GM12878 (cell line): ENCODE data around the gene SLC44A4. TPM values are rescaled to one million over a fixed set of nuclear protein-coding genes. Genes with fewer than 3 reads are reported as not detected.

ENCODE experiments used
- ATAC-seq: fragments of 200-7000 bp; cut with Tn5 transposase; 3 replicates; pipeline ENCODE4 v1.9.1; 2020; ENCODE audit warnings: mild to moderate bottlenecking, moderate library complexity
- BruUV-seq: library from RNA; stranded (reverse); fragments of 400-500 nt; replicated peaks from 2 replicates; lab custom pipeline; 2021; lab: Mats Ljungman, UMichigan
- CTCF ChIA-PET: fragments of 300-600 bp; sonication (Branson Sonifier 250); formaldehyde crosslinking; extraction: SDS; loops from one replicate; lab custom pipeline; 2021; ENCODE audit warnings: inconsistent platforms; lab: Yijun Ruan, JAX
- POLR2A ChIA-PET: fragments of 350-600 bp; formaldehyde crosslinking; extraction: SDS; loops from one replicate; lab custom pipeline; 2021; ENCODE audit warnings: inconsistent platforms; lab: Charles Lee
- RAD21 ChIA-PET: fragments of 300-600 bp; sonication (Branson Sonifier 250); formaldehyde crosslinking; loops from one replicate; lab custom pipeline; 2023; ENCODE audit warnings: antibody characterized with exemption; ENCODE audit not compliant: unreplicated experiment; lab: Charles Lee
- SMC1A ChIA-PET: fragments of 300-600 bp; sonication (Branson Sonifier 250); formaldehyde crosslinking; loops from one replicate; lab custom pipeline; 2023; ENCODE audit not compliant: unreplicated experiment, uncharacterized antibody; lab: Charles Lee
- DNase-seq: peaks from one replicate; pipeline ENCODE4 v3.0.0-alpha.2; 2011; ENCODE audit warnings: low read depth, low spot score
- FAIRE-seq: peaks from 3 replicates; lab custom pipeline; 2011; peaks lifted over from hg19 to GRCh38; lab: Jason Lieb, UNC
- H2AFZ ChIP-seq: 2 replicates; pipeline ENCODE4 v1.6.0; 2011; ENCODE audit warnings: low read depth, low read length, control low read depth; ENCODE audit not compliant: control insufficient read depth
- H3K27ac ChIP-seq: 2 replicates; pipeline ENCODE4 v1.5.1; 2011; ENCODE audit warnings: control low read depth; ENCODE audit not compliant: control insufficient read depth, insufficient read depth
- H3K27me3 ChIP-seq, 2 experiments: replicated peaks in 1 of 2; 2 replicates each; pipeline versions ENCODE4 v1.6.0 to v1.6.1; 2011; ENCODE audit warnings: low read length in 1 of 2; ENCODE audit not compliant: control insufficient read depth in 2 of 2, insufficient read depth in 2 of 2
- H3K36me3 ChIP-seq, 2 experiments: 2 replicates each; pipeline ENCODE4 v1.5.1; 2011; ENCODE audit warnings: low read length in 1 of 2; ENCODE audit not compliant: control insufficient read depth in 2 of 2, insufficient read depth in 2 of 2
- H3K4me1 ChIP-seq: 2 replicates; pipeline ENCODE4 v1.6.1; 2011; ENCODE audit warnings: mild to moderate bottlenecking, low read length, moderate library complexity, mixed read lengths; ENCODE audit not compliant: control insufficient read depth, insufficient read depth
- H3K4me2 ChIP-seq: 2 replicates; pipeline ENCODE4 v1.6.0; 2011; ENCODE audit warnings: control low read depth; ENCODE audit not compliant: control insufficient read depth, insufficient read depth
- H3K4me3 ChIP-seq: fragments of 200-600 bp; sonication (generic); 2 replicates; pipeline ENCODE4 v1.5.1; 2016
- H3K79me2 ChIP-seq: 2 replicates; pipeline ENCODE4 v1.6.0; 2011; ENCODE audit warnings: low read length; ENCODE audit not compliant: control insufficient read depth, insufficient read depth
- H3K9ac ChIP-seq: 2 replicates; pipeline ENCODE4 v1.8.0; 2011; ENCODE audit warnings: low read length, control low read depth, mixed read lengths; ENCODE audit not compliant: control insufficient read depth, insufficient read depth
- H3K9me3 ChIP-seq: replicated peaks from 3 replicates; pipeline ENCODE4 v1.5.1; 2011; ENCODE audit warnings: mild to moderate bottlenecking, low read length; ENCODE audit not compliant: control insufficient read depth, insufficient read depth
- H4K20me1 ChIP-seq: 2 replicates; pipeline ENCODE4 v1.6.0; 2011; ENCODE audit not compliant: control insufficient read depth, insufficient read depth
- ASH2L ChIP-seq: fragments of 300-600, 200-600 bp; sonication (generic); IDR thresholded peaks from 2 replicates; pipeline ENCODE4 v1.6.1; 2017; ENCODE audit warnings: low read depth, mild to moderate bottlenecking, borderline replicate concordance
- CEBPB ChIP-seq, 2 experiments: fragments of 150-350 bp in 1 of 2; IDR thresholded peaks; 2 replicates each; pipeline ENCODE4 v1.6.1; 2012 to 2014; ENCODE audit warnings: low read depth in 2 of 2, low read length in 2 of 2, borderline replicate concordance in 1 of 2, inconsistent platforms in 1 of 2
- CHD1 ChIP-seq: IDR thresholded peaks from 2 replicates; pipeline ENCODE4 v1.6.1; 2012; ENCODE audit warnings: low read depth, low read length, improper control_type of control experiment
- DPF2 ChIP-seq: fragments of 450-650 bp; IDR thresholded peaks from 2 replicates; pipeline ENCODE4 v1.6.1; 2017; ENCODE audit warnings: mild to moderate bottlenecking
- IKZF2 ChIP-seq, 2 experiments: fragments of 450-650 bp; IDR thresholded peaks; 2 replicates each; pipeline ENCODE4 v1.6.1; 2017; ENCODE audit warnings: mild to moderate bottlenecking in 2 of 2, moderate library complexity in 2 of 2
- IRF4 ChIP-seq: IDR thresholded peaks from 2 replicates; pipeline ENCODE4 v1.6.1; 2011; ENCODE audit warnings: low read depth, low read length
- KLF5 ChIP-seq: fragments of 450-650 bp; IDR thresholded peaks from 2 replicates; pipeline ENCODE4 v1.6.1; 2014; ENCODE audit warnings: mild to moderate bottlenecking; ENCODE audit not compliant: partially characterized antibody
- MAX ChIP-seq: IDR thresholded peaks from 2 replicates; pipeline ENCODE4 v1.6.1; 2012; ENCODE audit warnings: low read depth, low read length, improper control_type of control experiment
- POLR2AphosphoS5 ChIP-seq: IDR thresholded peaks from 2 replicates; pipeline ENCODE4 v1.6.1; 2011; ENCODE audit warnings: mild to moderate bottlenecking, low read length, inconsistent platforms
- PRDM15 ChIP-seq: fragments of 450-650 bp; formaldehyde crosslinking; IDR thresholded peaks from 2 replicates; pipeline ENCODE4 v1.4.0; 2020; ENCODE audit warnings: mild to moderate bottlenecking, moderate library complexity
- RAD51 ChIP-seq: fragments of 450-650 bp; IDR thresholded peaks from 2 replicates; pipeline ENCODE4 v1.6.1; 2016; ENCODE audit warnings: moderate library complexity, mild to moderate bottlenecking, inconsistent platforms
- RUNX3 ChIP-seq: IDR thresholded peaks from 2 replicates; pipeline ENCODE4 v1.6.1; 2012; ENCODE audit warnings: low read length, inconsistent platforms
- SPI1 ChIP-seq: IDR thresholded peaks from 2 replicates; pipeline ENCODE4 v1.6.1; 2011; ENCODE audit warnings: low read depth, mild to moderate bottlenecking, low read length, moderate library complexity, borderline replicate concordance; ENCODE audit not compliant: insufficient read depth
- STAT3 ChIP-seq: IDR thresholded peaks from 2 replicates; pipeline ENCODE4 v1.6.1; 2011; ENCODE audit warnings: low read depth, low read length, improper control_type of control experiment
- TBL1XR1 ChIP-seq: IDR thresholded peaks from 2 replicates; pipeline ENCODE4 v1.6.1; 2012; ENCODE audit warnings: low read depth, low read length, improper control_type of control experiment
- TCF3 ChIP-seq: IDR thresholded peaks from 2 replicates; pipeline ENCODE4 v1.6.1; 2012; ENCODE audit warnings: low read depth, mild to moderate bottlenecking, low read length, borderline replicate concordance; ENCODE audit not compliant: insufficient read depth
- TCF7 ChIP-seq: IDR thresholded peaks from 2 replicates; pipeline ENCODE4 v1.6.1; 2014; ENCODE audit warnings: antibody characterized with exemption, borderline replicate concordance
- ZNF274 ChIP-seq: IDR thresholded peaks from one replicate; pipeline ENCODE4 v1.8.0; 2011; ENCODE audit not compliant: insufficient read length, insufficient read depth
- WGBS: methylation state at CpG from one replicate; pipeline ENCODE4 v1.1.6; 2016; ENCODE audit warnings: low lambda C conversion rate; ENCODE audit not compliant: insufficient replicate concordance, insufficient coverage; ENCODE audit errors: missing lambda C conversion rate; 5-methylcytosine and 5-hydroxymethylcytosine counted together
- in situ Hi-C: fragments of 300-500 bp; cut with MboI; formaldehyde crosslinking; loops from 9 replicates; pipeline ENCODE4 v1.14.3; 2018; ENCODE audit warnings: mixed read lengths
- intact Hi-C: fragments of 100-400 bp; cut with micrococcal nuclease; formaldehyde crosslinking; loops from one replicate; pipeline ENCODE4 v1.14.2; 2022; ENCODE audit not compliant: unreplicated experiment
- polyA plus RNA-seq, 11 experiments: library from polyadenylated mRNA; depleted of rRNA in 4 of 11; unstranded in 6 of 11; stranded (reverse) in 5 of 11; fragments of >200 nt; fragmentation: Nextera tagmentation in 4 of 11; fragmentation: Illumina TruSeq in 1 of 11; extraction: Ambion mirVana in 4 of 11; extraction: Trizol in 1 of 11; gene quantifications; 1 replicate in 1 of 11; 2 replicates in 10 of 11; pipeline versions ENCODE4 v1.2.1 to v1.2.3, GENCODE V29; 2011 to 2016; ENCODE audit warnings: inconsistent platforms in 2 of 11, missing spikeins in 2 of 11, low read depth in 1 of 11
- total RNA-seq, 4 experiments: library from RNA; depleted of rRNA in 3 of 4; stranded (reverse); fragments of >200 nt in 3 of 4; fragmentation: Illumina TruSeq in 1 of 4; extraction: Trizol in 1 of 4; gene quantifications; 2 replicates each; pipeline versions ENCODE4 v1.2.1 to v1.2.3, GENCODE V29; 2013 to 2021
- TF ChIP-seq, protein P1 (sequence below): fragments of 450-650 bp; IDR thresholded peaks from 2 replicates; pipeline ENCODE4 v1.6.1; 2016; ENCODE audit warnings: mild to moderate bottlenecking

SLC44A4 gene
- total and polyA plus RNA-seq, 10 of the 15 experiments (the other 5 are each of a cell fraction or from before 2014, with no cell fraction given): 0.04 to 0.24 (median 0.15) TPM; not detected in 3

DNA sequence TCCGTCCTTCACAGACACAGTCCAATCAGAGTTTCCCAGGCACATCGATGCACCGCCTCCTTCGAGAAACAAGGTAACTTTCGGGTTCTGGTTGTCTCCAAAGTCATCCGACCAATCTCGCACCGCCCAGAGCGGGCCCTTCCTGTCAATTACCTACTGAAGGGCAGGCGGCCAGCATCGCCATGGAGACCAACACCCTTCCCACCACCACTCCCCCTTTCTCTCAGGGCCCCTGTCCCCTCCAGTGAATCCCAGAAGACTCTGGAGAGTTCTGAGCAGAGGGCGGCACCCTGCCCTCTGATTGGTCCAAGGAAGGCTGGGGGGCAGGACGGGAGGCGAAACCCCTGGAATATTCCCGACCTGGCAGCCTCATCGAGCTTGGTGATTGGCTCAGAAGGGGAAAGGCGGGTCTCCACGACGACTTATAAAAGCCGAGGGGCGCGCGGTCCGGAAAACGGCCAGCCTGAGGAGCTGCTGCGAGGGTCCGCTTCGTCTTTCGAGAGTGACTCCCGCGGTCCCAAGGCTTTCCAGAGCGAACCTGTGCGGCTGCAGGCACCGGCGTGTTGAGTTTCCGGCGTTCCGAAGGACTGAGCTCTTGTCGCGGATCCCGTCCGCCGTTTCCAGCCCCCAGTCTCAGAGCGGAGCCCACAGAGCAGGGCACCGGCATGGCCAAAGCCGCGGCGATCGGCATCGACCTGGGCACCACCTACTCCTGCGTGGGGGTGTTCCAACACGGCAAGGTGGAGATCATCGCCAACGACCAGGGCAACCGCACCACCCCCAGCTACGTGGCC is 51.3 kb downstream of the SLC44A4 start, which contains the start of gene HSPA1B:
TSS of gene HSPA1B (plus strand) at position 453 of the 794 bp plus-strand sequence. CDS start at position 666, 213 bp downstream.
- Histone ChIP-seq H3K4me3 (peak within 1 kb of the TSS; percentile 78), H3K27ac (peak within 1 kb of the TSS; percentile 87), H2AFZ (peak within 1 kb of the TSS; percentile 88), H3K9me3 (no peaks in the 10 kb centered on the region), H3K79me2 (peaks cover 27% of the 10 kb centered on the region), H3K4me1 (peaks cover 12% of the 10 kb centered on the region), H4K20me1 (no peaks in the 10 kb centered on the region), H3K36me3 (no peaks in the 10 kb centered on the region), H3K27me3 (no peaks in the 10 kb centered on the region), H3K9ac (peak within 1 kb of the TSS; percentile 83), H3K4me2 (peak within 1 kb of the TSS; percentile 86)
- DNase-seq: peak; percentile 97
- intact Hi-C loops (loop anchor here (2.0 to 10.0 kb wide), 3 partner anchors 53 to 99 kb away; partner anchors contain the start of genes DDAH2 and VWA7), in situ Hi-C loops (no loop called here)
- RAD21 ChIA-PET: interaction anchor here (0.8 to 2.4 kb wide), 17 partner anchors 10 to 333 kb away, joined by 3 to 53 read pairs (median 6); partner anchors contain the start of genes CLIC1, DDAH2, HSPA1A and HSPA1L
- WGBS: under 1% methylated on average over 50 of the region's 56 CpGs
- ATAC-seq: peak; percentile 86
- POLR2A ChIA-PET: interaction anchor here (0.7 to 11.3 kb wide), 20 partner anchors 8 to 365 kb away, joined by 3 to 158 read pairs (median 4); partner anchors contain the start of genes ABHD16A, BAG6, CLIC1 and GPSM3
- SMC1A ChIA-PET: interaction anchor here (0.8 to 2.8 kb wide), 10 partner anchors 21 to 350 kb away, joined by 3 to 22 read pairs (median 5); partner anchors contain the start of genes ABHD16A, CLIC1, LSM2 and MSH5
- peak; percentile 97 for FAIRE-seq
- BruUV-seq: no TSS peak
- CTCF ChIA-PET: interaction anchor here (0.6 to 2.6 kb wide), 11 partner anchors 13 to 286 kb away, joined by 3 to 13 read pairs (median 5); partner anchors contain the start of genes ATP6V1G2, DDAH2, DDX39B and MSH5
- no peak for TF ChIP-seq CHD1
- no peak for TF ChIP-seq MAX
- no peak for TF ChIP-seq SPI1
- no peak for TF ChIP-seq IRF4
- no peak for TF ChIP-seq RUNX3
- TF ChIP-seq STAT3: no peak
- TF ChIP-seq POLR2AphosphoS5: peak; percentile 97
- no peak; the same call in none of the 2 replicates for TF ChIP-seq DPF2
- TF ChIP-seq TBL1XR1: no peak
- TF ChIP-seq TCF3: 0 out of 2 replicates have a peak, but pooled peaks have one; percentile 53
- no peak for TF ChIP-seq CEBPB (IDR thresholded peaks at IDR 0.05; ENCODE audit: borderline replicate concordance in 1 of 2, low read depth in 2 of 2, low read length in 2 of 2)
- peak; percentile 92 for TF ChIP-seq IKZF2 (IDR thresholded peaks at IDR 0.05)
- TF ChIP-seq TCF7: no peak
- no peak for TF ChIP-seq PRDM15 (CRISPR knock-in tag)
- TF ChIP-seq RAD51: no peak
- TF ChIP-seq ZNF274: no peak
- TF ChIP-seq, protein P1, sequence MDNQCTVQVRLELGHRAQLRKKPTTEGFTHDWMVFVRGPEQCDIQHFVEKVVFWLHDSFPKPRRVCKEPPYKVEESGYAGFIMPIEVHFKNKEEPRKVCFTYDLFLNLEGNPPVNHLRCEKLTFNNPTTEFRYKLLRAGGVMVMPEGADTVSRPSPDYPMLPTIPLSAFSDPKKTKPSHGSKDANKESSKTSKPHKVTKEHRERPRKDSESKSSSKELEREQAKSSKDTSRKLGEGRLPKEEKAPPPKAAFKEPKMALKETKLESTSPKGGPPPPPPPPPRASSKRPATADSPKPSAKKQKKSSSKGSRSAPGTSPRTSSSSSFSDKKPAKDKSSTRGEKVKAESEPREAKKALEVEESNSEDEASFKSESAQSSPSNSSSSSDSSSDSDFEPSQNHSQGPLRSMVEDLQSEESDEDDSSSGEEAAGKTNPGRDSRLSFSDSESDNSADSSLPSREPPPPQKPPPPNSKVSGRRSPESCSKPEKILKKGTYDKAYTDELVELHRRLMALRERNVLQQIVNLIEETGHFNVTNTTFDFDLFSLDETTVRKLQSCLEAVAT: no peak
- TF ChIP-seq KLF5: no peak
- no peak for TF ChIP-seq ASH2L
